SK-N-SH (cell line): Measurements from ENCODE around the gene PPEF1. TPM values are rescaled to one million over a fixed set of nuclear protein-coding genes. Genes with fewer than 3 reads are reported as not detected.
A peak's percentile ranks its signal among the peaks of the same experiment; 100 is the strongest.

Source experiments
- CTCF ChIA-PET: fragments of 300-600, 350-600 bp; formaldehyde crosslinking; extraction: SDS; loops from one replicate; lab custom pipeline; 2021; lab: Yijun Ruan, JAX
- POLR2A ChIA-PET: fragments of 350-600 bp; sonication (Branson Sonifier 250); formaldehyde crosslinking; extraction: SDS; loops from one replicate; lab custom pipeline; 2020; ENCODE audit warnings: antibody characterized with exemption, inconsistent platforms; lab: Yijun Ruan, JAX
- DNase-seq: peaks from one replicate; pipeline ENCODE4 v3.0.0; 2012
- H2AFZ ChIP-seq: fragments of 200-600 bp; sonication (generic); 2 replicates; pipeline ENCODE4 v1.8.1; 2016; ENCODE audit warnings: antibody characterized with exemption, mild to moderate bottlenecking, low read depth
- H3F3A ChIP-seq: fragments of 200-600 bp; sonication (generic); replicated peaks from 2 replicates; pipeline ENCODE3; 2016; ENCODE audit warnings: antibody characterized with exemption, mild to moderate bottlenecking; ENCODE audit not compliant: insufficient read depth
- H3K27ac ChIP-seq, 2 experiments: fragments of 200-500 bp in 1 of 2; fragments of 200-600 bp in 1 of 2; sonication (Bioruptor generic) in 1 of 2; sonication (generic), shearing (Covaris generic) in 1 of 2; 2 replicates each; pipeline versions ENCODE4 v1.5.1 to v1.6.1; 2014 to 2016; ENCODE audit warnings: low read depth in 2 of 2, inconsistent platforms in 1 of 2, low read length in 1 of 2, mild to moderate bottlenecking in 1 of 2, mixed read lengths in 1 of 2
- H3K27me3 ChIP-seq: fragments of 200-600 bp; sonication (generic), shearing (Covaris generic); 2 replicates; pipeline ENCODE4 v1.6.1; 2016; ENCODE audit warnings: mixed run types; ENCODE audit not compliant: insufficient read depth
- H3K36me3 ChIP-seq, 2 experiments: fragments of 200-500 bp in 1 of 2; fragments of 200-600 bp in 1 of 2; sonication (Bioruptor generic) in 1 of 2; sonication (generic) in 1 of 2; replicated peaks in 1 of 2; 2 replicates each; pipeline versions ENCODE3 to v1.5.1; 2014 to 2016; ENCODE audit warnings: low read length in 1 of 2, mild to moderate bottlenecking in 1 of 2; ENCODE audit not compliant: insufficient read depth in 2 of 2, control insufficient read depth in 1 of 2
- H3K4me1 ChIP-seq, 2 experiments: fragments of 200-500 bp in 1 of 2; fragments of 200-600 bp in 1 of 2; sonication (Bioruptor generic) in 1 of 2; sonication (generic), shearing (Covaris generic) in 1 of 2; 2 replicates each; pipeline versions ENCODE4 v1.5.1 to v1.6.1; 2014 to 2016; ENCODE audit warnings: low read depth in 1 of 2, low read length in 1 of 2, mixed run types in 1 of 2; ENCODE audit not compliant: insufficient read depth in 2 of 2, control insufficient read depth in 1 of 2
- H3K4me2 ChIP-seq: fragments of 200-600 bp; sonication (generic), shearing (Covaris generic); 2 replicates; pipeline ENCODE4 v1.6.1; 2017; ENCODE audit warnings: mixed run types
- H3K4me3 ChIP-seq, 2 experiments: fragments of 200-500 bp in 1 of 2; fragments of 200-600 bp in 1 of 2; sonication (Bioruptor generic) in 1 of 2; sonication (generic), shearing (Covaris generic) in 1 of 2; 2 replicates each; pipeline versions ENCODE4 v1.5.1 to v1.8.1; 2014 to 2016; ENCODE audit warnings: low read depth in 2 of 2, inconsistent platforms in 1 of 2, low read length in 1 of 2, mild to moderate bottlenecking in 1 of 2, mixed read lengths in 1 of 2, moderate library complexity in 1 of 2
- H3K79me2 ChIP-seq: fragments of 200-600 bp; sonication (generic); 2 replicates; pipeline ENCODE4 v1.8.1; 2017; ENCODE audit warnings: mild to moderate bottlenecking; ENCODE audit not compliant: insufficient read depth
- H3K9ac ChIP-seq: fragments of 200-600 bp; sonication (generic); 2 replicates; pipeline ENCODE4 v1.6.1; 2017; ENCODE audit warnings: mixed run types
- H3K9me2 ChIP-seq: fragments of 200-600 bp; sonication (generic); 2 replicates; pipeline ENCODE4 v1.6.1; 2017; ENCODE audit warnings: mixed run types
- H3K9me3 ChIP-seq: fragments of 200-600 bp; sonication (generic); 2 replicates; pipeline ENCODE4 v1.6.1; 2017; ENCODE audit warnings: mixed run types, mild to moderate bottlenecking, moderate library complexity
- H4K20me1 ChIP-seq: fragments of 200-600 bp; sonication (generic); 2 replicates; pipeline ENCODE4 v1.6.1; 2017; ENCODE audit warnings: mild to moderate bottlenecking, mixed run types; ENCODE audit not compliant: insufficient read depth
- CHD2 ChIP-seq: fragments of 150-350 bp; IDR thresholded peaks from 2 replicates; pipeline ENCODE4 v1.6.1; 2018; ENCODE audit warnings: low read length; ENCODE audit not compliant: partially characterized antibody
- EP300 ChIP-seq, 2 experiments: IDR thresholded peaks; 2 replicates each; pipeline versions ENCODE4 v1.4.0 to v1.6.1; 2012; ENCODE audit warnings: borderline replicate concordance in 1 of 2, low read depth in 1 of 2, low read length in 1 of 2
- EZH2phosphoT487 ChIP-seq: fragments of 200-600 bp; sonication (generic); IDR thresholded peaks from 2 replicates; pipeline ENCODE4 v1.6.1; 2017; ENCODE audit warnings: low read depth, mixed run types, mild to moderate bottlenecking, antibody characterized with exemption, moderate library complexity, borderline replicate concordance
- GABPA ChIP-seq: IDR thresholded peaks from 2 replicates; pipeline ENCODE4 v1.4.0; 2012; ENCODE audit warnings: low read depth, mild to moderate bottlenecking
- GATA2 ChIP-seq: sonication (generic); formaldehyde crosslinking; IDR thresholded peaks from 2 replicates; pipeline ENCODE4 v1.5.0; 2020; ENCODE audit warnings: mild to moderate bottlenecking, missing genetic modification reagents
- IRF3 ChIP-seq: fragments of 150-350 bp; IDR thresholded peaks from 2 replicates; pipeline ENCODE4 v1.6.1; 2016; ENCODE audit warnings: mild to moderate bottlenecking, low read depth, low read length
- MAX ChIP-seq: IDR thresholded peaks from 2 replicates; pipeline ENCODE4 v1.4.0; 2012; ENCODE audit warnings: low read depth
- NFIC ChIP-seq: IDR thresholded peaks from 2 replicates; pipeline ENCODE4 v1.4.0; 2012; ENCODE audit warnings: borderline replicate concordance
- NRF1 ChIP-seq: IDR thresholded peaks from 2 replicates; pipeline ENCODE4 v1.6.1; 2012; ENCODE audit warnings: low read depth, mild to moderate bottlenecking, low read length
- RXRA ChIP-seq: IDR thresholded peaks from 2 replicates; pipeline ENCODE4 v1.4.0; 2012; ENCODE audit warnings: low read depth, mild to moderate bottlenecking, borderline replicate concordance
- USF2 ChIP-seq: fragments of 150-350 bp; IDR thresholded peaks from 2 replicates; pipeline ENCODE4 v1.6.1; 2017; ENCODE audit warnings: antibody characterized with exemption, low read length, low read depth, borderline replicate concordance
- YY1 ChIP-seq: IDR thresholded peaks from 2 replicates; pipeline ENCODE4 v1.4.0; 2012; ENCODE audit warnings: low read depth, mild to moderate bottlenecking
- WGBS: methylation state at CpG from one replicate; pipeline ENCODE4 v1.1.6; 2017; ENCODE audit warnings: low lambda C conversion rate; 5-methylcytosine and 5-hydroxymethylcytosine counted together
- polyA plus RNA-seq, 3 experiments: library from polyadenylated mRNA; depleted of rRNA; stranded (reverse); fragments of >200 nt; gene quantifications; 2 replicates each; pipeline ENCODE4 v1.2.3, GENCODE V29; 2012
- TF ChIP-seq, protein P1 (sequence below): IDR thresholded peaks from 2 replicates; pipeline ENCODE4; 2012
- TF ChIP-seq, protein P2 (sequence below): fragments of 200-600 bp; sonication (generic); IDR thresholded peaks from 2 replicates; pipeline ENCODE4 v1.6.1; 2017; ENCODE audit warnings: antibody characterized with exemption, mild to moderate bottlenecking, moderate library complexity

Gene PPEF1
- polyA plus RNA-seq, 1 of the 3 experiments (the other 2 are of a cell fraction): 0.16 TPM

GRCh38 chrX:18793601-18794089, 86.2 kb downstream of the PPEF1 start:
- peak overlapping the region in 1 of 2 experiments; percentile 51; a peak in 2 of 4 replicates for H3K27ac ChIP-seq
- peak; percentile 43 for DNase-seq
- POLR2A ChIA-PET: no interaction called here
- no peaks in the 10 kb centered on the region for H3K27me3 ChIP-seq
- H3K36me3 ChIP-seq: no peaks in the 10 kb centered on the region
- TF ChIP-seq EP300 (IDR thresholded peaks at IDR 0.05; ENCODE audit: borderline replicate concordance in 1 of 2, low read depth in 1 of 2, low read length in 1 of 2): no peak
- no peak for TF ChIP-seq EZH2phosphoT487
- TF ChIP-seq IRF3: no peak
- TF ChIP-seq YY1: no peak
- TF ChIP-seq USF2: no peak
- TF ChIP-seq MAX: no peak
- TF ChIP-seq GATA2: no peak
- H4K20me1 ChIP-seq: no peaks in the 10 kb centered on the region
- no peaks in the 10 kb centered on the region for H3K9me2 ChIP-seq
- H3K79me2 ChIP-seq: no peaks in the 10 kb centered on the region
- 6% methylated on average over 7 of the region's 7 CpGs for WGBS
- peaks cover 0 to 14% of the 10 kb centered on the region in 2 experiments; a peak in 2 of 4 replicates for H3K4me1 ChIP-seq
- H2AFZ ChIP-seq: no peak overlapping the region
- H3K4me3 ChIP-seq: no peak overlapping the region
- no peak overlapping the region for H3K4me2 ChIP-seq
- no peak overlapping the region for H3K9ac ChIP-seq
- CTCF ChIA-PET: no interaction called here
- no peaks in the 10 kb centered on the region for H3F3A ChIP-seq
- no peaks in the 10 kb centered on the region for H3K9me3 ChIP-seq

- Histone ChIP-seq H3K27ac (no peak overlapping the region), H3K9me2 (no peaks in the 10 kb centered on the region), H3K9me3 (no peaks in the 10 kb centered on the region), H3K4me2 (no peak overlapping the region), H3K4me3 (no peak overlapping the region), H3F3A (no peaks in the 10 kb centered on the region), H3K4me1 (peaks cover 0 to 14% of the 10 kb centered on the region in 2 experiments; a peak in 2 of 4 replicates), H3K79me2 (no peaks in the 10 kb centered on the region), H2AFZ (no peak overlapping the region), H4K20me1 (no peaks in the 10 kb centered on the region), H3K9ac (no peak overlapping the region), H3K27me3 (no peaks in the 10 kb centered on the region), H3K36me3 (no peaks in the 10 kb centered on the region)
- TF ChIP-seq GATA2 (no peak), EZH2phosphoT487 (no peak), IRF3 (no peak), CHD2 (no peak), NFIC (no peak), RXRA (no peak), GABPA (no peak), NRF1 (no peak)
- TF ChIP-seq, protein P1, sequence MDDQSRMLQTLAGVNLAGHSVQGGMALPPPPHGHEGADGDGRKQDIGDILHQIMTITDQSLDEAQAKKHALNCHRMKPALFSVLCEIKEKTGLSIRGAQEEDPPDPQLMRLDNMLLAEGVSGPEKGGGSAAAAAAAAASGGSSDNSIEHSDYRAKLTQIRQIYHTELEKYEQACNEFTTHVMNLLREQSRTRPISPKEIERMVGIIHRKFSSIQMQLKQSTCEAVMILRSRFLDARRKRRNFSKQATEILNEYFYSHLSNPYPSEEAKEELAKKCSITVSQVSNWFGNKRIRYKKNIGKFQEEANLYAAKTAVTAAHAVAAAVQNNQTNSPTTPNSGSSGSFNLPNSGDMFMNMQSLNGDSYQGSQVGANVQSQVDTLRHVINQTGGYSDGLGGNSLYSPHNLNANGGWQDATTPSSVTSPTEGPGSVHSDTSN: no peak
- TF ChIP-seq, protein P2, sequence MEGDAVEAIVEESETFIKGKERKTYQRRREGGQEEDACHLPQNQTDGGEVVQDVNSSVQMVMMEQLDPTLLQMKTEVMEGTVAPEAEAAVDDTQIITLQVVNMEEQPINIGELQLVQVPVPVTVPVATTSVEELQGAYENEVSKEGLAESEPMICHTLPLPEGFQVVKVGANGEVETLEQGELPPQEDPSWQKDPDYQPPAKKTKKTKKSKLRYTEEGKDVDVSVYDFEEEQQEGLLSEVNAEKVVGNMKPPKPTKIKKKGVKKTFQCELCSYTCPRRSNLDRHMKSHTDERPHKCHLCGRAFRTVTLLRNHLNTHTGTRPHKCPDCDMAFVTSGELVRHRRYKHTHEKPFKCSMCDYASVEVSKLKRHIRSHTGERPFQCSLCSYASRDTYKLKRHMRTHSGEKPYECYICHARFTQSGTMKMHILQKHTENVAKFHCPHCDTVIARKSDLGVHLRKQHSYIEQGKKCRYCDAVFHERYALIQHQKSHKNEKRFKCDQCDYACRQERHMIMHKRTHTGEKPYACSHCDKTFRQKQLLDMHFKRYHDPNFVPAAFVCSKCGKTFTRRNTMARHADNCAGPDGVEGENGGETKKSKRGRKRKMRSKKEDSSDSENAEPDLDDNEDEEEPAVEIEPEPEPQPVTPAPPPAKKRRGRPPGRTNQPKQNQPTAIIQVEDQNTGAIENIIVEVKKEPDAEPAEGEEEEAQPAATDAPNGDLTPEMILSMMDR: no peak
- 50% methylated on average over 2 of the region's 2 CpGs for WGBS
- ChIA-PET CTCF (interaction anchor here (1.0 kb wide), 1 partner anchor 13 kb away, joined by 4 read pairs; no protein-coding TSS in a partner anchor), POLR2A (no interaction called here)
- DNase-seq: no peak
Measured at GRCh38 chrX:18797141-18797540, 89.7 kb downstream of the PPEF1 start.
